Trophoblast cell (in vitro differentiated cells and primary cell): ENCODE results near the gene HIPK2.
"Not testable (repeated sequence)": the region's sequence is repeated elsewhere in the genome, so short reads cannot be mapped to it uniquely, and the experiment has no call there.

Source experiments
- DNase-seq, 2 donors: peaks; one replicate each; pipeline ENCODE4 v3.0.0-alpha.2; 2016
- H2AFZ ChIP-seq: 2 replicates; pipeline ENCODE4 v1.6.1; 2013; ENCODE audit warnings: low read length, moderate library complexity, mild to moderate bottlenecking; ENCODE audit not compliant: insufficient read depth, poor library complexity
- H2AK5ac ChIP-seq: 2 replicates; pipeline ENCODE4 v1.6.1; 2013; ENCODE audit warnings: mild to moderate bottlenecking, low read length
- H2BK120ac ChIP-seq: 2 replicates; pipeline ENCODE4 v1.6.1; 2013; ENCODE audit warnings: low read length, mild to moderate bottlenecking, moderate library complexity; ENCODE audit not compliant: insufficient read depth, poor library complexity
- H2BK12ac ChIP-seq: 2 replicates; pipeline ENCODE4 v1.6.1; 2013; ENCODE audit warnings: mild to moderate bottlenecking, low read length, moderate library complexity
- H2BK5ac ChIP-seq: 2 replicates; pipeline ENCODE4 v1.6.1; 2013; ENCODE audit warnings: low read length, low read depth, moderate library complexity, mild to moderate bottlenecking; ENCODE audit not compliant: poor library complexity
- H3K14ac ChIP-seq: 2 replicates; pipeline ENCODE4 v1.6.1; 2013; ENCODE audit warnings: mild to moderate bottlenecking, low read length
- H3K18ac ChIP-seq: 2 replicates; pipeline ENCODE4 v1.6.1; 2013; ENCODE audit warnings: mild to moderate bottlenecking, low read length
- H3K23ac ChIP-seq: 2 replicates; pipeline ENCODE4 v1.6.1; 2013; ENCODE audit warnings: low read length
- H3K27ac ChIP-seq: 2 replicates; pipeline ENCODE4 v1.5.1; 2013; ENCODE audit warnings: low read depth, mild to moderate bottlenecking, inconsistent platforms, low read length, moderate library complexity
- H3K27me3 ChIP-seq: 2 replicates; pipeline ENCODE4 v1.6.1; 2013; ENCODE audit warnings: inconsistent platforms, mild to moderate bottlenecking, low read length, moderate library complexity; ENCODE audit not compliant: insufficient read depth
- H3K36me3 ChIP-seq, 2 experiments: 1 replicate in 1 of 2; 2 replicates in 1 of 2; pipeline ENCODE4 v1.6.1; 2013; ENCODE audit warnings: low read length in 2 of 2, mild to moderate bottlenecking in 2 of 2, moderate library complexity in 1 of 2; ENCODE audit not compliant: insufficient read depth in 2 of 2, control insufficient read depth in 1 of 2
- H3K4ac ChIP-seq: 2 replicates; pipeline ENCODE4 v1.6.1; 2013; ENCODE audit warnings: low read depth, mild to moderate bottlenecking, low read length, moderate library complexity
- H3K4me1 ChIP-seq, 2 experiments: 1 replicate in 1 of 2; 2 replicates in 1 of 2; pipeline ENCODE4 v1.6.1; 2013; ENCODE audit warnings: low read length in 2 of 2, mild to moderate bottlenecking in 2 of 2, moderate library complexity in 1 of 2; ENCODE audit not compliant: insufficient read depth in 2 of 2, control insufficient read depth in 1 of 2
- H3K4me2 ChIP-seq: 2 replicates; pipeline ENCODE4 v1.6.1; 2013; ENCODE audit warnings: inconsistent platforms, mild to moderate bottlenecking, low read length, moderate library complexity
- H3K4me3 ChIP-seq: 2 replicates; pipeline ENCODE4 v1.5.1; 2013; ENCODE audit warnings: mild to moderate bottlenecking, low read depth, low read length, inconsistent platforms
- H3K79me1 ChIP-seq: one replicate; pipeline ENCODE4 v1.6.1; 2013; ENCODE audit warnings: low read length
- H3K79me2 ChIP-seq: 2 replicates; pipeline ENCODE4 v1.6.1; 2013; ENCODE audit warnings: low read length, mild to moderate bottlenecking; ENCODE audit not compliant: control insufficient read depth, insufficient read depth, poor library complexity
- H3K9ac ChIP-seq: 2 replicates; pipeline ENCODE4 v1.6.1; 2013; ENCODE audit warnings: mild to moderate bottlenecking, low read length
- H3K9me3 ChIP-seq: 2 replicates; pipeline ENCODE4 v1.6.1; 2013; ENCODE audit warnings: low read depth, mild to moderate bottlenecking, control low read depth, inconsistent platforms, low read length; ENCODE audit not compliant: insufficient read depth
- H4K12ac ChIP-seq: 2 replicates; pipeline ENCODE4 v1.6.1; 2013; ENCODE audit warnings: low read depth, mild to moderate bottlenecking, low read length, moderate library complexity
- H4K8ac ChIP-seq: 2 replicates; pipeline ENCODE4 v1.6.1; 2013; ENCODE audit warnings: low read depth, mild to moderate bottlenecking, low read length, moderate library complexity
- H4K91ac ChIP-seq: one replicate; pipeline ENCODE4 v1.6.1; 2013; ENCODE audit warnings: low read depth, mild to moderate bottlenecking, low read length, moderate library complexity
- WGBS: extraction: QIAGEN DNeasy Blood & Tissue Kit; methylation state at CpG from one replicate; pipeline ENCODE4 v1.1.7; 2013; ENCODE audit warnings: missing lambda C conversion rate; ENCODE audit not compliant: insufficient read length, insufficient coverage; ENCODE audit errors: extremely low coverage; 5-methylcytosine and 5-hydroxymethylcytosine counted together

The HIPK2 gene

GRCh38 chr7:139671967-139672366, 105.8 kb downstream of the HIPK2 start:
- H4K12ac ChIP-seq: no peak overlapping the region
- H3K79me2 ChIP-seq: no peaks in the 10 kb centered on the region
- DNase-seq: no peak
- no peak overlapping the region for H2AK5ac ChIP-seq
- no peak overlapping the region for H3K18ac ChIP-seq
- H3K36me3 ChIP-seq: no peaks in the 10 kb centered on the region
- no peak overlapping the region for H3K4me3 ChIP-seq
- no peak overlapping the region for H2AFZ ChIP-seq
- H2BK12ac ChIP-seq: no peak overlapping the region
- no CpG with 5 or more reads among the region's 3 CpGs for WGBS
- no peak overlapping the region for H4K91ac ChIP-seq
- H3K4me1 ChIP-seq: peaks cover 0 to 2% of the 10 kb centered on the region in 2 experiments
- H3K23ac ChIP-seq: no peak overlapping the region
- H2BK120ac ChIP-seq: no peak overlapping the region
- no peak overlapping the region for H3K14ac ChIP-seq
- no peak overlapping the region for H3K27ac ChIP-seq
- H3K4me2 ChIP-seq: no peak overlapping the region
- no peak overlapping the region for H3K4ac ChIP-seq
- no peak overlapping the region for H4K8ac ChIP-seq
- no peak overlapping the region for H2BK5ac ChIP-seq
- H3K9me3 ChIP-seq: no peaks in the 10 kb centered on the region
- no peaks in the 10 kb centered on the region for H3K79me1 ChIP-seq
- H3K27me3 ChIP-seq: no peaks in the 10 kb centered on the region
- H3K9ac ChIP-seq: no peak overlapping the region

GRCh38 chr7:139670662-139671061, 107.1 kb downstream of the HIPK2 start:
- not testable (repeated sequence) for H3K27ac ChIP-seq, H3K9me3 ChIP-seq, H4K91ac ChIP-seq, H2AFZ ChIP-seq, H3K36me3 ChIP-seq, H4K12ac ChIP-seq, H3K27me3 ChIP-seq, H3K4ac ChIP-seq, H3K79me1 ChIP-seq, H2BK120ac ChIP-seq, H4K8ac ChIP-seq, H3K14ac ChIP-seq, DNase-seq, H3K4me1 ChIP-seq, H2AK5ac ChIP-seq, H3K23ac ChIP-seq, H2BK5ac ChIP-seq, H3K79me2 ChIP-seq, H3K9ac ChIP-seq, H3K18ac ChIP-seq, H2BK12ac ChIP-seq, H3K4me3 ChIP-seq, H3K4me2 ChIP-seq
- whole genome bisulfite sequencing: no CpG with 5 or more reads among the region's 7 CpGs

GRCh38 chr7:139669106-139670061, 108.4 kb downstream of the HIPK2 start:
- Histone ChIP-seq H2AK5ac (no peak overlapping the region), H3K4ac (no peak overlapping the region), H4K91ac (no peak overlapping the region), H3K4me2 (no peak overlapping the region), H3K4me3 (no peak overlapping the region), H3K79me2 (no peaks in the 10 kb centered on the region), H2BK12ac (no peak overlapping the region), H3K4me1 (peaks cover 0 to 2% of the 10 kb centered on the region in 2 experiments), H3K9ac (no peak overlapping the region), H3K14ac (no peak overlapping the region), H3K36me3 (no peaks in the 10 kb centered on the region), H2AFZ (no peak overlapping the region), H4K12ac (no peak overlapping the region), H2BK120ac (no peak overlapping the region), H3K18ac (no peak overlapping the region), H3K9me3 (no peaks in the 10 kb centered on the region), H4K8ac (no peak overlapping the region), H3K27ac (no peak overlapping the region), H3K27me3 (no peaks in the 10 kb centered on the region), H3K79me1 (no peaks in the 10 kb centered on the region), H2BK5ac (no peak overlapping the region), H3K23ac (no peak overlapping the region)
- no CpG with 5 or more reads among the region's 11 CpGs for WGBS
- no peak for DNase-seq

- Histone ChIP-seq H3K9me3 (no peaks in the 10 kb centered on the region), H3K79me1 (no peaks in the 10 kb centered on the region), H2BK120ac (no peak overlapping the region), H3K27me3 (no peaks in the 10 kb centered on the region), H3K79me2 (no peaks in the 10 kb centered on the region), H2AK5ac (no peak overlapping the region), H3K4me3 (no peak overlapping the region), H3K4me2 (no peak overlapping the region), H3K4ac (no peak overlapping the region), H3K9ac (no peak overlapping the region), H3K27ac (no peak overlapping the region), H4K8ac (no peak overlapping the region), H2BK12ac (no peak overlapping the region), H3K18ac (no peak overlapping the region), H4K91ac (no peak overlapping the region), H3K23ac (no peak overlapping the region), H3K36me3 (no peaks in the 10 kb centered on the region), H3K14ac (no peak overlapping the region), H3K4me1 (peaks cover 6% of the 10 kb centered on the region in 2 experiments), H2BK5ac (no peak overlapping the region), H2AFZ (no peak overlapping the region), H4K12ac (no peak overlapping the region)
- WGBS: no CpG with 5 or more reads among the region's 1 CpG
- no peak for DNase-seq
Measured at GRCh38 chr7:139667377-139667776, 110.4 kb downstream of the HIPK2 start.
